ENCODE results near the gene RABGAP1L.
"Not testable (repeated sequence)": the region's sequence is repeated elsewhere in the genome, so short reads cannot be mapped to it uniquely, and the experiment has no call there.

DNA sequence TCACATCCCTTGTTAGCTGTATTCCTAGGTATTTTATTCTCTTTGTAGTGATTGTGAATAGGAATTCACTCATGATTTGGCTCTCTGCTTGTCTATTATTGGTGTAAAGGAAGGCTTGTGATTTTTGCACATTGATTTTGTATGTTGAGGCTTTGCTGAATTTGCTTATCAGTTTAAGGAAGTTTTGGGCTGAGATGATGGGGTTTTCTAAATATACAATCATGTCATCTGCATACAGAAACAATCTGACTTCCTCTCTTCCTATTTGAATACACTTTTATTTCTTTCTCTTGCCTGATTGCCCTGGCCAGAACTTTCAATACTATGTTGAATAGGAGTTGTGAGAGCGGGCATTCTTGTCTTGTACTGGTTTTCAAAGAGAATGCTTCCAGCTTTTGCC is 32.1 kb upstream of the RABGAP1L start:
- TF ChIP-seq POLR2A (IDR thresholded peaks at IDR 0.05; ENCODE audit: low read length); GATA1 (IDR thresholded peaks at IDR 0.05; ENCODE audit: low read depth, low read length): not testable (repeated sequence)

All from erythroblast (primary cell).